Immature natural killer cell (primary cell): ENCODE data around the gene STK17B. TPM values are rescaled to one million over a fixed set of nuclear protein-coding genes. Genes with fewer than 3 reads are reported as not detected.

Source experiments
- DNase-seq, 3 donors: peaks; one replicate each; pipeline ENCODE4 v3.0.0; 2022; ENCODE audit warnings: mixed read lengths in 1 of 3
- H3K27ac Mint-ChIP-seq, 6 donors: one replicate each; pipeline ENCODE4 v1.8.0; 2020; ENCODE audit warnings: mixed read lengths in 6 of 6, mild to moderate bottlenecking in 5 of 6, inconsistent platforms in 4 of 6, moderate library complexity in 3 of 6
- H3K27me3 Mint-ChIP-seq, 3 donors: one replicate each; pipeline ENCODE4 v1.8.0; 2020 to 2021; ENCODE audit warnings: low read depth in 3 of 3, mild to moderate bottlenecking in 3 of 3, mixed read lengths in 3 of 3, moderate library complexity in 3 of 3, inconsistent platforms in 1 of 3
- H3K36me3 Mint-ChIP-seq, 3 donors: one replicate each; pipeline ENCODE4 v1.8.0; 2020; ENCODE audit warnings: mixed read lengths in 3 of 3, inconsistent platforms in 2 of 3, mild to moderate bottlenecking in 2 of 3
- H3K4me1 Mint-ChIP-seq, 2 donors: one replicate each; pipeline ENCODE4 v1.8.0; 2020; ENCODE audit warnings: inconsistent platforms in 2 of 2, mild to moderate bottlenecking in 2 of 2, mixed read lengths in 2 of 2, moderate library complexity in 1 of 2
- H3K4me3 Mint-ChIP-seq, 5 donors: one replicate each; pipeline ENCODE4 v1.8.0; 2020; ENCODE audit warnings: mild to moderate bottlenecking in 5 of 5, mixed read lengths in 5 of 5, inconsistent platforms in 3 of 5, moderate library complexity in 3 of 5
- H3K9me3 Mint-ChIP-seq, 6 donors: one replicate each; pipeline ENCODE4 v1.8.0; 2020; ENCODE audit warnings: mild to moderate bottlenecking in 6 of 6, mixed read lengths in 6 of 6, inconsistent platforms in 4 of 6, moderate library complexity in 3 of 6
- polyA plus RNA-seq, 3 donors: library from polyadenylated mRNA; unstranded; fragments of 300-500 nt; fragmentation: Illumina TruSeq; gene quantifications; one replicate each; pipeline ENCODE4 v1.2.3, GENCODE V29; 2021

Gene STK17B
- polyA plus RNA-seq, 3 donors from 2014 or later, result 45.8 to 68.1 (median 68.0) TPM

- H3K4me3 Mint-ChIP-seq, result peak overlapping the region in 1 of 5 donors; percentile 43
- no peaks in the 10 kb centered on the region for H3K9me3 Mint-ChIP-seq
Observed at GRCh38 chr2:196181484-196181883, 10.1 kb upstream of the STK17B start.

GRCh38 chr2:196177124-196177523, 5.7 kb upstream of the STK17B start:
- Mint-ChIP-seq H3K27ac (peak overlapping the region; percentile 92 to 96 (median 94)), H3K4me3 (peak overlapping the region; percentile 44 to 77 (median 61)), H3K9me3 (no peaks in the 10 kb centered on the region), H3K4me1 (peaks cover 79 to 89% of the 10 kb centered on the region in 2 donors), H3K36me3 (no peaks in the 10 kb centered on the region), H3K27me3 (peaks cover 6 to 8% (median 8%) of the 10 kb centered on the region in 3 donors)
- no peak for DNase-seq

More at GRCh38 chr2:196181484-196181883, 10.1 kb upstream of the STK17B start:
- H3K36me3 Mint-ChIP-seq, result no peaks in the 10 kb centered on the region
- H3K27ac Mint-ChIP-seq, result peak overlapping the region; percentile 90 to 98 (median 92)
- H3K27me3 Mint-ChIP-seq, result peaks cover 1 to 3% (median 2%) of the 10 kb centered on the region in 3 donors
- peaks cover 82 to 90% of the 10 kb centered on the region in 2 donors for H3K4me1 Mint-ChIP-seq
- DNase-seq, result no peak

- Mint-ChIP-seq H3K4me3 (peak overlapping the region; percentile 44 to 77 (median 61)), H3K4me1 (peaks cover 75 to 84% of the 10 kb centered on the region in 2 donors), H3K27me3 (peaks cover 8 to 16% (median 11%) of the 10 kb centered on the region in 3 donors), H3K27ac (peak overlapping the region; percentile 92 to 96 (median 94)), H3K36me3 (no peaks in the 10 kb centered on the region), H3K9me3 (no peaks in the 10 kb centered on the region)
- DNase-seq, result peak; percentile 90 to 93 (median 91)
Observed at GRCh38 chr2:196176142-196176738, 4.9 kb upstream of the STK17B start.

GRCh38 chr2:196174404-196174803, 3.0 kb upstream of the STK17B start:
- H3K4me3 Mint-ChIP-seq, result peak overlapping the region in 2 of 5 donors; percentile 0 to 41
- DNase-seq, result no peak
- H3K4me1 Mint-ChIP-seq, result peaks cover 67 to 70% of the 10 kb centered on the region in 2 donors
- H3K27me3 Mint-ChIP-seq, result peaks cover 20 to 30% (median 22%) of the 10 kb centered on the region in 3 donors
- peaks cover 0 to 8% (median 8%) of the 10 kb centered on the region in 3 donors for H3K36me3 Mint-ChIP-seq
- H3K27ac Mint-ChIP-seq, result peak overlapping the region; percentile 80 to 95 (median 90)
- H3K9me3 Mint-ChIP-seq, result no peaks in the 10 kb centered on the region

- Mint-ChIP-seq H3K36me3 (peaks cover 0 to 8% (median 8%) of the 10 kb centered on the region in 3 donors), H3K27ac (peak overlapping the region; percentile 80 to 95 (median 90)), H3K4me3 (no peak overlapping the region), H3K9me3 (no peaks in the 10 kb centered on the region), H3K27me3 (peaks cover 19 to 35% (median 27%) of the 10 kb centered on the region in 3 donors), H3K4me1 (peaks cover 59 to 64% of the 10 kb centered on the region in 2 donors)
- no peak for DNase-seq
Observed at GRCh38 chr2:196173505-196173904, 2.1 kb upstream of the STK17B start.

GRCh38 chr2:196172951-196173350, 1.6 kb upstream of the STK17B start:
- peak overlapping the region; percentile 80 to 95 (median 90) for H3K27ac Mint-ChIP-seq
- H3K4me1 Mint-ChIP-seq, result peaks cover 56 to 64% of the 10 kb centered on the region in 2 donors
- peak in 2 of 3 donors; percentile 8 to 17 for DNase-seq
- H3K27me3 Mint-ChIP-seq, result peaks cover 19 to 36% (median 29%) of the 10 kb centered on the region in 3 donors
- peak overlapping the region in 4 of 5 donors; percentile 8 to 81 (median 28) for H3K4me3 Mint-ChIP-seq
- H3K9me3 Mint-ChIP-seq, result no peaks in the 10 kb centered on the region
- peaks cover 0 to 8% (median 8%) of the 10 kb centered on the region in 3 donors for H3K36me3 Mint-ChIP-seq

GRCh38 chr2:196171946-196172345, 568 bp upstream of the STK17B start:
- H3K4me3 Mint-ChIP-seq, result peak overlapping the region; percentile 72 to 83 (median 79)
- H3K27ac Mint-ChIP-seq, result peak overlapping the region; percentile 80 to 95 (median 90)
- H3K36me3 Mint-ChIP-seq, result peaks cover 0 to 8% (median 8%) of the 10 kb centered on the region in 3 donors
- H3K4me1 Mint-ChIP-seq, result peaks cover 56 to 64% of the 10 kb centered on the region in 2 donors
- no peaks in the 10 kb centered on the region for H3K9me3 Mint-ChIP-seq
- peaks cover 19 to 36% (median 32%) of the 10 kb centered on the region in 3 donors for H3K27me3 Mint-ChIP-seq
- no peak for DNase-seq

- H3K4me1 Mint-ChIP-seq, result peaks cover 55 to 64% of the 10 kb centered on the region in 2 donors
- DNase-seq, result peak; percentile 43 to 54 (median 50)
- no peaks in the 10 kb centered on the region for H3K9me3 Mint-ChIP-seq
- H3K36me3 Mint-ChIP-seq, result peaks cover 0 to 8% (median 8%) of the 10 kb centered on the region in 3 donors
- peak overlapping the region; percentile 94 to 99 (median 97) for H3K27ac Mint-ChIP-seq
- peaks cover 14 to 30% (median 23%) of the 10 kb centered on the region in 3 donors for H3K27me3 Mint-ChIP-seq
- H3K4me3 Mint-ChIP-seq, result peak overlapping the region; percentile 96 to 99 (median 97)
Observed at GRCh38 chr2:196170606-196171247, 651 bp downstream of the STK17B start.

- peaks cover 58 to 67% of the 10 kb centered on the region in 2 donors for H3K4me1 Mint-ChIP-seq
- peaks cover 0 to 8% (median 8%) of the 10 kb centered on the region in 3 donors for H3K36me3 Mint-ChIP-seq
- peak; percentile 50 to 72 (median 68) for DNase-seq
Observed at GRCh38 chr2:196170213-196170605, 1.2 kb downstream of the STK17B start.

GRCh38 chr2:196169516-196169915, 1.9 kb downstream of the STK17B start:
- Mint-ChIP-seq H3K4me3 (peak overlapping the region; percentile 96 to 99 (median 97)), H3K9me3 (no peaks in the 10 kb centered on the region), H3K4me1 (peaks cover 61 to 70% of the 10 kb centered on the region in 2 donors), H3K36me3 (peaks cover 0 to 8% (median 8%) of the 10 kb centered on the region in 3 donors), H3K27me3 (peaks cover 14 to 30% (median 24%) of the 10 kb centered on the region in 3 donors), H3K27ac (peak overlapping the region; percentile 94 to 99 (median 97))
- peak in 1 of 3 donors; percentile 6 for DNase-seq

More at GRCh38 chr2:196170213-196170605, 1.2 kb downstream of the STK17B start:
- Mint-ChIP-seq H3K4me3 (peak overlapping the region; percentile 96 to 99 (median 97)), H3K9me3 (no peaks in the 10 kb centered on the region), H3K27me3 (peaks cover 14 to 30% (median 23%) of the 10 kb centered on the region in 3 donors), H3K27ac (peak overlapping the region; percentile 94 to 99 (median 97))

GRCh38 chr2:196168181-196168580, 3.2 kb downstream of the STK17B start:
- peaks cover 59 to 66% of the 10 kb centered on the region in 2 donors for H3K4me1 Mint-ChIP-seq
- peak overlapping the region; percentile 96 to 99 (median 97) for H3K4me3 Mint-ChIP-seq
- peaks cover 0 to 10% (median 8%) of the 10 kb centered on the region in 3 donors for H3K36me3 Mint-ChIP-seq
- peaks cover 14 to 36% (median 26%) of the 10 kb centered on the region in 3 donors for H3K27me3 Mint-ChIP-seq
- no peaks in the 10 kb centered on the region for H3K9me3 Mint-ChIP-seq
- DNase-seq, result peak in 1 of 3 donors; percentile 17
- H3K27ac Mint-ChIP-seq, result peak overlapping the region; percentile 83 to 99 (median 94)

GRCh38 chr2:196167666-196168065, 3.7 kb downstream of the STK17B start:
- peak overlapping the region; percentile 96 to 99 (median 97) for H3K4me3 Mint-ChIP-seq
- DNase-seq, result peak in 1 of 3 donors; percentile 1
- H3K27me3 Mint-ChIP-seq, result peaks cover 14 to 36% (median 30%) of the 10 kb centered on the region in 3 donors
- peak overlapping the region; percentile 83 to 99 (median 94) for H3K27ac Mint-ChIP-seq
- peaks cover 4 to 14% (median 12%) of the 10 kb centered on the region in 3 donors for H3K36me3 Mint-ChIP-seq
- H3K4me1 Mint-ChIP-seq, result peaks cover 59 to 66% of the 10 kb centered on the region in 2 donors
- H3K9me3 Mint-ChIP-seq, result no peaks in the 10 kb centered on the region

- Mint-ChIP-seq H3K9me3 (no peaks in the 10 kb centered on the region), H3K4me3 (peak overlapping the region; percentile 96 to 99 (median 97)), H3K27ac (peak overlapping the region; percentile 83 to 97 (median 90)), H3K4me1 (peaks cover 61 to 66% of the 10 kb centered on the region in 2 donors), H3K27me3 (peaks cover 14 to 34% (median 32%) of the 10 kb centered on the region in 3 donors), H3K36me3 (peaks cover 4 to 20% (median 20%) of the 10 kb centered on the region in 3 donors)
- peak in 2 of 3 donors; percentile 48 to 50 for DNase-seq
Observed at GRCh38 chr2:196166876-196167275, 4.5 kb downstream of the STK17B start.
